ENCODE results near the gene SZRD1.
"Not testable (repeated sequence)": the region's sequence is repeated elsewhere in the genome, so short reads cannot be mapped to it uniquely, and the experiment has no call there.

SZRD1 gene

GRCh38 chr1:16366722-16367257, at the start of gene SZRD1:
Gene SZRD1, plus strand, starts transcription at chr1:16367242. Its CDS starts 16 bp downstream, at chr1:16367258.
- peak; percentile 99 for DNase-seq

- no peak for DNase-seq
Observed at GRCh38 chr1:16318555-16318954, 48.5 kb upstream of the SZRD1 start.

GRCh38 chr1:16321176-16321867, 45.7 kb upstream of the SZRD1 start:
- DNase-seq: no peak

GRCh38 chr1:16324456-16324890, 42.6 kb upstream of the SZRD1 start:
- peak; percentile 77 for DNase-seq

GRCh38 chr1:16326833-16327404, 40.1 kb upstream of the SZRD1 start:
- DNase-seq: no peak

- no peak for DNase-seq
Observed at GRCh38 chr1:16334655-16335340, 32.2 kb upstream of the SZRD1 start.

GRCh38 chr1:16338961-16339360, 28.1 kb upstream of the SZRD1 start:
- peak; percentile 15 for DNase-seq

- no peak for DNase-seq
Observed at GRCh38 chr1:16340673-16341072, 26.4 kb upstream of the SZRD1 start.

- no peak for DNase-seq
Observed at GRCh38 chr1:16342331-16343062, 24.5 kb upstream of the SZRD1 start.

GRCh38 chr1:16343276-16343675, 23.8 kb upstream of the SZRD1 start:
- not testable (repeated sequence) for DNase-seq

GRCh38 chr1:16348414-16349182, 18.4 kb upstream of the SZRD1 start:
- peak; percentile 89 for DNase-seq

- DNase-seq: peak; percentile 23
Observed at GRCh38 chr1:16349847-16350406, 17.1 kb upstream of the SZRD1 start.

GRCh38 chr1:16351456-16351993, 15.5 kb upstream of the SZRD1 start:
- DNase-seq: peak; percentile 31

GRCh38 chr1:16351994-16352841, 14.8 kb upstream of the SZRD1 start, which contains the start of gene FBXO42:
Gene FBXO42, minus strand, starts transcription at chr1:16352480. Its CDS starts 37,062 bp downstream, at chr1:16315418.
- peak; percentile 95 for DNase-seq

GRCh38 chr1:16352842-16353535, 14.1 kb upstream of the SZRD1 start:
- no peak for DNase-seq

- DNase-seq: no peak
Observed at GRCh38 chr1:16354619-16355018, 12.4 kb upstream of the SZRD1 start.

GRCh38 chr1:16356867-16357266, 10.2 kb upstream of the SZRD1 start:
- DNase-seq: no peak

- not testable (repeated sequence) for DNase-seq
Observed at GRCh38 chr1:16365146-16365498, 1.9 kb upstream of the SZRD1 start.

GRCh38 chr1:16367258-16367967, 371 bp downstream of the SZRD1 start:
- peak; percentile 92 for DNase-seq

All from EL (cell line).